ENCODE measurements around the gene MYO3B.

The MYO3B gene

DNA sequence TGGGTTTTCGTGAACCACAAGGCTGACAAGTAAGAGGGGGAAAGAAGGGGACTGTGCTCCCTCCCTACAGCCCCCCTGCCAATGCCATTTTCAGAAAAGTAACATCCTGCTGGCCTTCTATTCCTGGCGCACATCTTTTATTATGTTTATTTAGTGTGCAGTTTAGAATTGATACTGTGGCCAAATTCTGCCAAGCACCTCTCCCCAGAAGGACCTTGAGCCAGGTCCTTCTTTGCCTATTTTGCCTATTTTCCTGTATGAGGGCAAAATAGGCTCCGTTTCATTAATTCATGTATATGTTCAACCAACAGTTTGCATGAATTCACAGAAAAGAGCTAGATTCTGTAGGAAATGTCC, 136.0 kb downstream of the MYO3B start:
- no peaks in the 10 kb centered on the region for H3K9me3 ChIP-seq (ENCODE audit: control insufficient read depth, insufficient read depth, low read length)
- no peaks in the 10 kb centered on the region for H3K4me1 ChIP-seq (ENCODE audit: control insufficient read depth, low read length)
- no peak overlapping the region for H3K4me2 ChIP-seq (ENCODE audit: low read length)
- no peaks in the 10 kb centered on the region for H4K20me1 ChIP-seq (ENCODE audit: control insufficient read depth, insufficient read depth, low read depth, low read length)
- no peaks in the 10 kb centered on the region for H3K9me2 ChIP-seq (replicated peaks; ENCODE audit: control insufficient read depth, low read length)
- H3K4me3 ChIP-seq (ENCODE audit: low read length): no peak overlapping the region
- H3F3A ChIP-seq (ENCODE audit: control insufficient read depth, insufficient read depth): no peaks in the 10 kb centered on the region
- no peak overlapping the region for H3K27ac ChIP-seq (ENCODE audit: low read depth, low read length)
- no peaks in the 10 kb centered on the region for H3K27me3 ChIP-seq (ENCODE audit: control insufficient read depth, low read length)
- H3K79me2 ChIP-seq (ENCODE audit: control insufficient read depth, low read length): no peaks in the 10 kb centered on the region
- TF ChIP-seq EZH2phosphoT487 (IDR thresholded peaks at IDR 0.05; ENCODE audit: borderline replicate concordance, low read length) (no peak), CTCF (IDR thresholded peaks at IDR 0.05; ENCODE audit: low read depth, low read length, poor library complexity, severe bottlenecking) (no peak)
- H3K36me3 ChIP-seq (ENCODE audit: control insufficient read depth, low read length): no peaks in the 10 kb centered on the region

DNA sequence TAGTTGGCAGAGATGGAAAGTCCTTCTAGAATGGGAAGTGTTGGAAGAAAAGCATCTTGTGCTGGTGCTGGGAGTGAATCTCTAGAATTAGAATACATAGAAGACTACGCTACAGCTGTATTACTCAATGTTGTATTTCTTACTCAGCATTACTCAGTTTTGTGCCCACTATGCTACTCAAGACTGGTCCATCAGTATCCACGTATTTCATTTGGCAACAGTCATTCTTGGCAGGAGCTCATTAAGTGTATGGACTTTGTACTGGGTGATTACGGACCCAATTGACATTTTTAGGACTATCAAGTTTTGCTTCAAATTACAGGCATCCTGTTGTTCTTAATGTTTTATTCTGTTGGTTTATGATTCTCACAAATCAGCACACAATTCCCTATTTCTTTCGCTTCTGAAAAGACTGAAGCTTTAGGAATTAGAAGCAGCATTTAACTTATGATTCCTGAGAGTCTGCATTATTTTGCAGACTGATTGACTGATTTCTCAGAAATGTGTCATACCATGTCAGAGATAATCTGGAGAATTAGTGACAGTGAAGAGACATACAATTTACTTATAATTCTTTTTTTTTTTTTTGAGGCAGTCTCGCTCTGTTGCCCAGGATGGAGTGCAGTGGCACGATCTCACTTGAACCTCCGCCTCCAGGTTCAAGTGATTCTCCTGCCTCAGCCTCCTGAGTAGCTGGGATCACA, 136.9 kb downstream of the MYO3B start:
- no peak for TF ChIP-seq CTCF (IDR thresholded peaks at IDR 0.05; ENCODE audit: low read depth, low read length, poor library complexity, severe bottlenecking)
- Histone ChIP-seq H3K4me2 (ENCODE audit: low read length) (no peak overlapping the region), H3K4me3 (ENCODE audit: low read length) (no peak overlapping the region), H3K27ac (ENCODE audit: low read depth, low read length) (no peak overlapping the region), H3K36me3 (ENCODE audit: control insufficient read depth, low read length) (no peaks in the 10 kb centered on the region), H3K9me2 (replicated peaks; ENCODE audit: control insufficient read depth, low read length) (no peaks in the 10 kb centered on the region), H3K9me3 (ENCODE audit: control insufficient read depth, insufficient read depth, low read length) (no peaks in the 10 kb centered on the region), H3K27me3 (ENCODE audit: control insufficient read depth, low read length) (no peaks in the 10 kb centered on the region), H3K4me1 (ENCODE audit: control insufficient read depth, low read length) (no peaks in the 10 kb centered on the region), H4K20me1 (ENCODE audit: control insufficient read depth, insufficient read depth, low read depth, low read length) (no peaks in the 10 kb centered on the region), H3F3A (ENCODE audit: control insufficient read depth, insufficient read depth) (no peaks in the 10 kb centered on the region), H3K79me2 (ENCODE audit: control insufficient read depth, low read length) (no peaks in the 10 kb centered on the region)

DNA sequence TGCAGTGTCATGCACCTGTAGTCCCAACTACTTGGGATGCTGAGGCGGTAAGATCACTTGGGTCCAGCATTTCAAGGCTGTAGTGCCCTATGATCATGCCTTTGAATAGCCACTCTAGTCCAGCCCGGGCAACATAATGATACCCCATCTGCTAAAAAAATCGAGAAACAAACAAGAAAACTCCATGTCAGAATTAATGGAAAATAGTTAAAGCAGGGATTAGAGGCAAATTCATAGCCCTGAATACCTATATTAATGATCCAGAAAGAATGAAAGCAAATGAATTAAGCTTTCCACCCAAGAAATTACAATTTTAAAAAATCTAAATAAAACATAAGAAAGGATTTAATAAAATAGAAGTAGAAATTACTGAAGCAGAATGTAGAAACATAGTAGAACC, 143.0 kb downstream of the MYO3B start:
- Histone ChIP-seq H3F3A (ENCODE audit: control insufficient read depth, insufficient read depth) (no peaks in the 10 kb centered on the region), H3K36me3 (ENCODE audit: control insufficient read depth, low read length) (no peaks in the 10 kb centered on the region), H3K27me3 (ENCODE audit: control insufficient read depth, low read length) (no peaks in the 10 kb centered on the region), H3K9me2 (replicated peaks; ENCODE audit: control insufficient read depth, low read length) (no peaks in the 10 kb centered on the region), H3K79me2 (ENCODE audit: control insufficient read depth, low read length) (no peaks in the 10 kb centered on the region), H3K4me2 (ENCODE audit: low read length) (no peak overlapping the region), H3K9me3 (ENCODE audit: control insufficient read depth, insufficient read depth, low read length) (peaks cover 4% of the 10 kb centered on the region; the same call in 1 of the 2 replicates), H3K4me3 (ENCODE audit: low read length) (no peak overlapping the region), H3K27ac (ENCODE audit: low read depth, low read length) (no peak overlapping the region), H3K4me1 (ENCODE audit: control insufficient read depth, low read length) (no peaks in the 10 kb centered on the region), H4K20me1 (ENCODE audit: control insufficient read depth, insufficient read depth, low read depth, low read length) (no peaks in the 10 kb centered on the region)
- no peak for TF ChIP-seq EZH2phosphoT487 (IDR thresholded peaks at IDR 0.05; ENCODE audit: borderline replicate concordance, low read length)
- TF ChIP-seq CTCF (IDR thresholded peaks at IDR 0.05; ENCODE audit: low read depth, low read length, poor library complexity, severe bottlenecking): no peak

All from DOHH2 (cell line).